Activated CD8-positive, alpha-beta memory T cell treated with anti-CD3 and anti-CD28 coated beads, Interleukin-2, amount 50 U/mL, for 1 hour (primary cell): Measurements from ENCODE around the gene OR6B2.
"Not testable (repeated sequence)": the region's sequence is repeated elsewhere in the genome, so short reads cannot be mapped to it uniquely, and the experiment has no call there.

Source experiments
- DNase-seq: peaks from one replicate; pipeline ENCODE4 v3.0.0-alpha.2; 2020; ENCODE audit errors: extremely low read depth

OR6B2 gene

DNA sequence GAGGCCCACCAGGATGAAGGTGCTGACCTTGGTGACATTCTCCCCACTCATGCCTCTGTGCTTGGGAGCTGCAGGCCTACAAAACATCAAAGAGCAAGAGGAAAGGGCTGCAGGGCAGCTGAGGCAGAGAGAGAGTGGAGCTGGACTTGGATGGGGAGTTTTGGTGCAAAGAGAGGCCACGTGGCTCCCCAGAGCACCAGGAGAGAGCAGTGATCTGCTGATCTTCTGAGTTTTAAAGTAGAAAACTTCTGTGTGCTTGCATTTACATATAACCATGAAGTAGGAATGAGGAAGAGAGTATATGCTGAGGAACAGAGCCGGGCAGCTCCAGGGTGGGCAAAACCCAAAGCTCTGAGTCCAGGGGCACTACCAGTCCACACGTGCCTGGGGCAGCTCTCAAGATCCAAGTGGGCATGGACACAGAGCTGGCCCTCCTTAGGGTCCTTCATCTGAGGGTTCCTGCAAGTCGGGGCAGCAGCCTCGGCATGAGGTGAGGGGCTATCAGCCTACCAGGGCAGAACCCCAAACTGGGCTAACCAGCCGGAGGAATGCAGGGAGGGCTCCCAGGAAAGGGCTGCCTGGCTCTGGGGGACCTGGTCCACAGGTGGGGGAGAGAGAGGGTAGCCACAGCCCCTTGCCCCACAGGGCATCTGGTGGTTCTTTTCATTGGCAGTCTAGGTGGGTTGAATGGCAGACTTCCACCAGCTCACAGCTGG lies at the start of gene OR6B2:
Gene OR6B2 (minus strand): TSS at position 51 of the 716 bp plus-strand sequence. CDS start 0 bp downstream, at position 51.
- DNase-seq, result no peak

DNA sequence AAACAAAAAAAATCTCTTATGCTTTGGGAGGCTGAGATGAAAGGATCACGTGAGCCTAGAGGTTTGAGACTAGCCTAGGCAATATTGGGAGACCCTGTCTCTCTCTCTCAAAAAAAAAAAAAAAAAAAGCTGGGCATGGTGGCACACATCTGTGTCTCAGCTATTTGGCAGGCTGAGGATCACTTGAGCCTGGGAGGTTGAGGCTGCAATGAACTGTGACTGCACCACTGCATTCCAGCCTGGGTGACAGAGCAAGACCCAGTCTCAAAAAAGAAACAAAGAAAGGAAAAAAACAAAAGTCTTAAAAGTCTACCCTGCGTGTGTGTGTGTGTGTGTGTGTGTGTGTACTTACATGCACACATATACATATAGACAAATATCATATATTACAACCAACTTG lies 48.4 kb upstream of the OR6B2 start:
- no peak for DNase-seq

DNA sequence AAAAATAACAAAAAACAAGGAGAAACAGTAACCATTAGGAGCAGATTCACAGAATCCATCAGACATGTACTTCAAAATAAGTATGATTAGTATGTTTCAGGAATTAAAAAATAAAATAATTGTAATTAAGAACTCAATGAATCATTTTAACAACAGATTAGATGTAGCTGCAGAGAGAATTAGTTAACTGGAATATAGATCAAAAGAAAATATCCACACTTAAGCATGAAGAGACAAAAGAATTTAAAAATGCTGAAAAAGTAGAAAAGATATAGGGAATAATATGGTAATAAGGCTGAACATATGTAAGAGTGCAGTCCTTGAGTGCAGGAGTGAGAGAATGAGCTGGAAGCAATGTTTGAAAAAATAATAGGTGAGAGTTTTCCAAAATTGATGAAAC lies 47.2 kb upstream of the OR6B2 start:
- DNase-seq, result no peak

DNA sequence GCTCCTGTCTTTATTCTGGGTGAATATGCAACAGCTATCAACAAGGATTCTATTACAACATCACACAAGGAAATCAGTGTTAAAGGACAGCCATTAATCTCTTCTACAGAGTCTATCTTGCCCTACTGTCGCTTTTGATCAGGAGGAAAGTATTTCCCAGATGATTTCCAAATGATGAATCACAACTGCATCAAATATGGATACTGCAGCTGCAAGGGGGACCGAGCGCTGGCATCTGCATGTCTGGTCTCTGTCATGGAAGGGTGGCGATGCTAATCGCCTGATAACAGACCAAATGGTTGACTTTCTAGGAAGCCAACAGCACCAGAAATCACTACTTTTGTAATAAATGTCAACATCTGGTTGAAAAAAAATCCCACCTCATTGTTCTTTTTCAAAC lies 44.3 kb upstream of the OR6B2 start:
- DNase-seq, result no peak

DNA sequence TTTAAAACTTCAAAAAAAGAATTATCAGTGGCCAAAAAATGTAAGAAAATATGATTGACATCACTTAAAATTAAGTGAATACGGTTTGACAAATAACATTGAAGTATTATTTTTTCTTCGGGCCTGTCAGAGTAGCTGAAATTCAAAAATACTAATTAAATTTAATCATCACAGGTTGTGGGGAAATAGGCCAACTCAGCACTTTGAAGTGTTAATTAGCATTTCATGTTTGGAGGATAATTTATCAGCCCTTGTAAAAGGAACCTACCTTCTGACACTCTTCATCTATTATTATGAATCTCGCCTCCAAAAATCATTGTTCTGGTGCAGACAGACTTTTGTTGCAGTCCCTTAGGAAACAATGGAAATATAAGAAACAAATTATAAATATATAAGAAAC lies 40.7 kb upstream of the OR6B2 start:
- no peak for DNase-seq

DNA sequence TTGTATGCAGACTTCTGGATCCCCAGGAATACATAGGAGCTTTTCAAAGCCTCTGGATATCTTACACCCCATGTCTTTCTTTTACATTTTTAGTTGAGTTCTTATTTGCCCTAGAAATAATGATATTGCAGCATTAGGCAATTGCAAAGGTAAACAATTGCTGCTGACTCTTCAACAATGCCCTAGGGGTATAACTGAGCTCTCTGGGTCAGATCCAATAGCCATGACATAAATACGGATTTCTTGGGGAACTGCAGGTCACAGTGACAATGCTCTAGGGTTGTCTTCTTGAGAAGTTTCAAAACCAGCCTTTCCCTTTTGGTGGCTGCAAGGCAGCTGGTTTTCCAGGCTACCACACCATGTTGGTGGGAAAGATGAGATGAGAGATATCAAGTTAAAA lies 39.6 kb upstream of the OR6B2 start:
- no peak for DNase-seq

DNA sequence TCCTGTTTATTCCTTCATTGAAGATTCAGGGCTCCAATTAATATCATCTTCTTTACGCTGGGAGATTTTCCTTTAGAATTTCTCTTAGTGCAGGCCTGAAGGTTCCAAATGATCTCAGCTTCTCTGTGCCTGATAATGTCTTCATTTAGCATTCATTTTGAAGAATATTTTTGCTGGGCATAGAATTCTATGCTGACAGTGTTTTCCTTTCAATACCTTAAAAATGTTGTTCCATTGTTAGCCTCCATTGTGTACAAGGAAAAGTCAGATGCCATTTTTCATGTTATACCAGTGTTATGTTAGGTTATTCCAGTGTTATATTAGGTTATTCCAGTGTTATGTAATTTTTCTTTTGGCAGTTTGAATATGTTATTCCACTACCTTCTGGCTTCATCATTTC lies 38.0 kb upstream of the OR6B2 start:
- no peak for DNase-seq

DNA sequence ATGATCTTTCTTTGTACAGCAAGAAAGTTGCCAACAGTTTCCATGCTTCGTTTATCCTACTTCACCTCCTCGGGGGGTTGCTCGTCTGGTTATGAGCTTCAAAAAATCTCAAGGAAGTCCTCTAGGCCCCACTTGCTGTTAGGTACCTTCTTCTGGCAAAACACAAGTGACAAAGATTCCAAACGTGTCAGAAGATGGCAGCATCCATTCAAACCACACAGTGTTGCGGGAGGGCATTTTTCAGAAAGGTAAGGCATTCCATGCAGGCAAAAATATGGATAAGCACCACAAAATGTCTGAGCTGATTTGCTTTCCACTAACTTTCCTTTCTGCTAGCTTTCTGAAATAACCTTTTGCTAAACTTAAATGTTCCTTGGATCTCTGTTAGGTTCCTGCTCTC lies 36.3 kb upstream of the OR6B2 start:
- no peak for DNase-seq

DNA sequence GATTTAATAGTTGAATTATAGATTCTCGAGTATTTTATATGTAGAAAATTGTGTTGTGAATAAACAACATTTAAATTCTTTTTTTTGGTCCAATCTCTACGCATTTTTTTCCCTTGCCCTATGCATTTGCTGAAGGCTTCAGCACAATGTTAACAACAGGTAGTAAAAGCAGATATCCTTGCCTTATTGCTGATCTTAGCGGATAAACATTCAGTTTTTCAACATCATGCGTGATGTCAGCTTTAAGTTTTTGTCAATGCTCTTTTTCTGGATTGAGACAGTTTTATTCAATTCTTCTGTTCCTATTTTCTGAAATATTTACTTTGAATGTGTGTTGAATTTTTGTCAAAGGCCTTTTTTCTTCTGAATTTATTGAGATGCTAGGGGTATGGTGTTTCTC lies 34.7 kb upstream of the OR6B2 start:
- no peak for DNase-seq

DNA sequence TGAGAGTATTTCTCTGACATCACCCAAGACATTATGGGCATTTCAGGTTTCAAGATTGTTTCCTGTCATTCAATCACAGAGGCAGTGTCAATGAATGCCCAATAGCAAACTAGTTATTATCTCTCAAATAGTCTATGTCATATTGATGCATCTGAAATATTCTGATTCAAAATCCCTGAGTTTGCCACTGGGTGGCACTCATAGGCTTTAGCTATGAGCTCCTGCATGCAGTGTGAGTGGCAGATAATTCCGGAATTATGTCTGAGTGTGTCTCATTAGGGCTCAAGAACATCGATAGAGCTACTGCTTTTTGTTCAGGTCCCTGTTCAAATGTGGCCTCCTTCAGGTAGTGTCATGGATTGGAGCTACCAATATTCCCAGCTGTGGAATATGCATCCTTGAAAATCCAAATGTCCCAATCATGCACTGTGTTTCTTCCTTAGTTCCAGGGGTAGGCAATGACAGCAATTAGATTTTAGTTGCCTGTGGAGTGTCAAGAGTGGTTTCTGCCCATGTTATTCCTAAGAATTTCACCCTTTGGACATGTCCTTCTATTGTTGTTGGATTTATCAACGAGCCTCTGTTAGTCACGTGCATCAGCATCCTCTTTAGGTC lies 30.9 kb upstream of the OR6B2 start:
- DNase-seq, result peak; percentile 3

DNA sequence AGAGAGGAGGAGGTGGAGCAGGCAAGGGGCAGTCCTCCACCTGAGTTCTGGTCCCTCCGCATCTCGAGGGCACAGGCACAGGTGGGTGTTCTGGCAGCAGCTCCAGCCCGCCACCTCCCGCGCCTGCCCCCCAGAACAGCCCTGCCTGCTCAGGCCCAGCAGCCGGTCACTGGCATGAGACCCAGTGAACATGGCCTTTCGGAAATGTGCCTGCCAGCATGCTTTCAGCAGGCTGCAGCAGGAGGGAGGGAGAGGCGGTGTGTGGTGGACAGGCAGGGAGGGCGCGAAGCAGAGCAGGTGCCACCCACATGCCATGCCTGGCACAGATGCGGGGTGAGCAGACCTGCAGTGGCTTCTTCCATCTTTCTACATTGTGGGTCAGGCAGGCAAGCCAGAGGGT lies 26.4 kb upstream of the OR6B2 start:
- DNase-seq, result no peak

DNA sequence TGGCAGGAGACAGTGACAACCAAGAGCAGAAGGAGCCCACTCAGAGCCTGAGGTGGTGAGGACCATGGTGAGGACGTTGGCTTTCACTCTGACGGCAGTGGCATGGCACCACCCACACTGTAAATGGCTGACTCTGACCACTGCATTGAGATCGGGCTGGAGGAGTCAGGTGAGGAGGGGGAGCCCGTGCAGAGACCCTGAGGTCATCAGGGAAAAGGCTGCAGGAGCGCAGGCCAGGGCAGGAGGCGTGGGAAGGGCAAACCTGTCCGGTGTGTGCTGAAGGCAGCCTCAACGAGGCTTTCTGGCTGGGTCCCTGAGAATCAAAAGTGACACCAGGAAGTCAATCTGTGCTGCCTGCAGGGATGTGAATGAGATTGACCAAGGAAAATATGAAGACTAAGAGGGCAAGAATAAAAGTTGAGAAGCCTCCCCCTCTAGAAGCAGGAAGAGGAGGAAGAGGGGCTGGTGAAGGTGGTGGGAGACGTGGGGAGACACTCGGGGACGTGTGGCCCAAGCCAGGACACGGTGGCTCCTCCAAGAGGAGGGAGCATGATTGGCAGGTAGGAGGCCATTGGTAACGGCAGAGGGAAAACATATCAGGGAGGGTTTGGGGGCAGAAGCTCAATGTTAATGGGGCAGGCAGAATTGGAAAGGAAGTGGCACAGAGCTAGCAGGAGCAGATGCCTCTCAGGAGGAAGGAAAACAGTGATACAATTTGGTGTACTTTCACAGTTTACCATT lies 25.1 kb upstream of the OR6B2 start:
- no peak for DNase-seq

DNA sequence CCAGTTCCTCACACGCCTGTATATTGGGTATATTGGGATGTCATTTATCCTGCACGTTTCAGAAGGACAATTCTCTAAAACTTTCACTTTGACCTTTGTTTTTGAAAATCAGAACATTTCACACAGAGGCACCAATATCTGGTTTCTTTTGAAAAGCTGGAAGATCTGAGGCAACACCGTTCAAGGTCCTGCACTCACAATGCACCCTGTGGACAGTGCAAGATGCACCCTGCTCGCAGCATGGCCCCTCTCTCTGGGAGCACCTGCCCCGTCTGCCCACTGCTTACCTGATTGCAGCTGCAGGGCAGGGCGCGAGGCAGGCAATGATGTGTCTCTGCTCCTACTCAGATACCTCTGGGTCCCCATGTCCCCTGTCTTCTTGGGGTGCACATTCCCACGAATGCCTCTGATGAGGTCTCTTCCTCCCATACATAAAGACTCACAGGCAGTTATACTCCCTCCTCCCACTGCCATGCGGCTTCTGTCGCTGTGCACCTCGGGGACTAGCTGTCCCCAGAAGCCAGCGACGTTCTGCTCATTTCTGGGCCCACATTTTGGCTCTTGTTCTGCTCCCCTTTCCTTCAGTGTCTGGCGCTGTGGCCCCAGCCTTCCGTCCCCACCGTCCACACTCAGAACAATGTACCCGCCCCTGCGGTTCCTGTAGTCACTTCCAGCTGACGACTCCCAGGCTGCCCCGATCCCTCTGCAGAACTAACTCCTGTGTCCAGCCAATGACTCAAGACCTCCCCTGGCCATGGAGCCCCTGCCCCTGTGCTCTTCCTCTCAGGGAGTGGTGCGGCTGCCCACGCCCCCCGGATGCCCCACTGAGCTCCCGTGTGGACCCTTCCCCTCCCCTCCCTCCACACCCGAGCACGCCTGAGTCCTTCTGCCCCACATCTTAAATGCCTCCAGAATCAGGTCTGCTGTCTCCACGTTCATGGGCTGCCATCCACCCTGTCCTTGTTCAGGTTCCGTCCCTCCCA lies 23.2 kb upstream of the OR6B2 start, which contains the start of gene OR6B3:
Gene OR6B3 (minus strand): TSS at position 349 of the 983 bp plus-strand sequence.
- no peak for DNase-seq

DNA sequence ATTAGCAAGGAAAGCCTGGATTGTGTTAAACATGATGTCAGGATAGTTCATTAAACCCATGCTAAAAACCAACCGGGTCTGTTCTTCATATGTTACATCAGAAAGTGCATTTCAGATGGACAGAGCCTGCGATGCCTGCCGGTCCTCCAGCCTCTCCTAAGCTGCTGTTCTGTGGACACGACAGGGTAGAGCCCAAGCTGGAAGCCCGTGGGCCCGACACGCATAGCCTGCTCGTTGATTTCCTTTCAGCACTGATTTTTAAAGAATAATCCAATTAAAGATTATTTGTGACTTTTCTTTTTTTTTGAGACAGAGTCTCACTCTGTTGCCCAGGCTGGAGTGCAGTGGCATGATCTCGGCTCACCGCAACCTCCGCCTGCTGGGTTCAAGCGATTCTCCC lies 22.3 kb upstream of the OR6B2 start:
- DNase-seq, result no peak

DNA sequence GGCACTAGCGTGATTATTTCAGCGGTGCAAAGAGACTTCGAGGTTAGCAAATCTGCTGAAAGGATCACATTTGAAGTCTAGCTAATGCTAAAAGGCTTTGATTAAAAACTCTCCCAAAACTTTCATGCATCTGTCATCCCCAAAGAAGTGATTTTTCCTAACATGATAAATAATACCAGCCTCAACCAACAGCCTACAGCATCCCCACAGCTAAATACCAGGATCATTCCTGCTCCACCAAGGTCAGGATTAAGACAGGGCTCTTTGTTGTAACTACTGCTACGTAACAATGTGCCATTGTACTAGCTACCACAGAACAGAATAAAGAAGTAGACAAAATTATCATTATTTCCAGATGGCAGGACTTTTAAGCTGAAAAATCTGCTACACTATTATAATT lies 21.5 kb upstream of the OR6B2 start:
- DNase-seq, result no peak

DNA sequence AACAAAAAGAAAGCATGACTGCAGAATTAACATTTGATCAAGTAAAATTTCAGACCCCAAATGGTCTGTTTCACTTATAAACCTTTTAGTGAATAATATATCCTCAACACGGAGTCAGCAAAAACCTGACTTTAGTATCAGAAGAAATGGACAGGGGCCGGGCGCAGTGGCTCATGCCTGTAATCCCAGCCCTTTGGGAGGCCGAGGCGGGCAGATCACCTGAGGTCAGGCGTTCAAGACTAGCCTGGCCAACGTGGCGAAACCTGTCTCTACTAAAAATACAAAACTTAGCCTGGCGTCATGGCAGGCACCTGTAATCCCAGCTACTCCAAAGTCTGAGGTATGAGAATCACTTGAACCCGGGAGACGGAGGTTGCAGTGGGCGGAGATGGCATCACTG lies 20.0 kb upstream of the OR6B2 start:
- no peak for DNase-seq

DNA sequence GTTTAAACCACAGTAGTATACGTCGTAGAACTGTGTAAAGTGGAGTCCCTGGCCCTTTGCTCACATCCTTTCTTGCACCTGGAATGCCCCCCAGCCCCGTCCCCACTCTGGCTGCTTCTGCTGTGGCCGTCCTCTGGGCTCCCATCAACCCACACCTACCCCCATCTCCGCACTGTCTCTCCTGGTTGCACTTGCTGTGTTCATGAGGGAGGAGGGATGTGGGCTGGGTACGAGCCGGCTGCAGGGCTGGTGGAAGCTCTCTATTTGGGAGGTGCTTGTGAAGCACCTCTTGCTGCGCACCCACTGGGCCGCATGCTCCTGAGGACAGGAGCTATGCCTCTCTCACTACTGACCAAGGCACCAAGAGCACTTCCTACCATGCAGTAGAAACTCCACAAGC lies 18.0 kb upstream of the OR6B2 start:
- no peak for DNase-seq

DNA sequence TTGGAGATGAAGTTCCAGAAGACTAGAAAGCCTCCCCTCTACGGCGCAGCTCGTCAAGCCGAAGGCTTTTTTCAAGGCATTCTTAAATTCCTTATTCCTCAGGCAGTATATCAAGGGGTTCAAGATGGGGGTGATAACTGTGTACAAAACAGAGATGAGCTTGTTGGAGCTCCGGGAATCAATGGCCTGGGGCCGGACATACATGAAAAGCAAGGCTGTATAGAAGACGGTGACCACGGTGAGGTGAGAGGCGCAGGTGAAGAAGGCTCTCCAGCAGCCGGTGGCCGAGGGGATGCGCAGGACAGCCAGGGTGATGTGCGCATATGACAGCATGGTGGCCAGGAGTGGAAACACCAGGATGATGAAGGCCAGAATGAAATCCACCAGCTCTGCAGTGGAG lies 14.9 kb upstream of the OR6B2 start:
- DNase-seq, result no peak

DNA sequence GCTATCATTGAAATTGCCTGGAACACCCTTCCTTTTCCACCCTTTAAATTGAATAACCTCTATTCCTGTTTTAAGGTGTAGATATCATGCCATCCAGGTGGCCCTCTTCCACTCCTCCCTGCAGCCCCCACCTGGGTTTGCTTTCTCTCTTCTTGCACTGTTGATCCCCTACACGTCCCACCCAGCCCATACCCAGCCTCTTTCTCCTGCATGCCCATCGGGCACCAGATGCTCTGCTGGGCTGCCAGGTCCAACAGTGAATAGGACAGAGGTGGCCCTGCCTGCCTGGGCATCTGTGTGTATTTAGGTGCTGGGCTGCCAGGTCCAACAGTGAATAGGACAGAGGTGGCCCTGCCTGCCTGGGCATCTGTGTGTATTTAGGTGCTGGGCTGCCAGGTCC lies 13.9 kb upstream of the OR6B2 start:
- not testable (repeated sequence) for DNase-seq

DNA sequence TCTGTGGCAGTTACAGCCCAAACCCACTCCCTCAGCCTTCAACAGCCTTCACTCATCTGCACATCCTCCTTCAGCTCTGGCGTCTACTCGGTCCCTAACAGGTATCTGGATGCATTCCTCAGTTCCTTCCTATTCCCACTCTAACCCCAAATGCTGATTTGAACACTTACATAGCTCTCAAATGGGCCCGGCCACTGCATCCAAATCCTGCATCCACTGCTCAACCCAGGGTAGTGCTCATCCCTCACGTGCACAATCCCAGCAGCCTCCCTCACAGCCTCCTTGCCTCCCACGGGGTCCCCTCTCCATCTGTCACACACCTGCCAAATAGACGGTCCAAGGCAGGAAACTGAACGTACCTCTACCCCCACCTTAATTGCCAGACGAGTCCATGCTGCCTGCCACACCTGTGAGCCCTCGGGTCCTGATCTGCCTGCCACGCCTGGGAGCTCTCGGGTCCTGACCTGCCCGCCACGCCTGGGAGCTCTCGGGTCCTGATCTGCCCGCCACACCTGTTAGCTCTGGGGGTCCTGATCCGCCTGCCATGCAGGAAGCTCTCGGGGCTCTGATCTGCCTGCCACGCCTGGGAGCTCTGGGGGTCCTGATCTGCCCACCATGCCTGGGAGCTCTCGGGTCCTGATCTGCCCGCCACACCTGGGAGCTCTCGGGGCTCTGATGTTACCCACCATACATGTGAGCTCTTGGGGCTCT lies 13.2 kb upstream of the OR6B2 start:
- DNase-seq, result no peak

DNA sequence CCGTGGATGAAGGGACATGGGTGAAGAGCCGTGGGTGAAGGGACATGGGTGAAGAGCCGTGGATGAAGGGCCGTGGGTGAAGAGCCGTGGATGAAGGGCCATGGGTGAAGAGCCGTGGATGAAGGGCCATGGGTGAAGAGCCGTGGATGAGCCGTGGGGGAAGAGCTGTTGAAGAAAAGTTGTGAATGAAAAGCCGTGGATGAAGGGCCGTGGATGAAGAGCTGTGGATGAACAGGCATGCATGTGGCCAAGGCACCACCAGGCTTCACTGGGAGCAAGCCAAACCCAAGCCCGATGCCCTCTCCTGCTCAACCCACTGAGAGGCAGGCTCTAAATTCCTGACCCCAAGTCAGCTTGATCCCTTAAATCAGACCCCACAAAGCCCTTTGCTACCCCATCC lies 12.5 kb upstream of the OR6B2 start:
- no peak for DNase-seq
